Measurements from ENCODE around the gene ZNF446.
"Not testable (repeated sequence)": the region's sequence is repeated elsewhere in the genome, so short reads cannot be mapped to it uniquely, and the experiment has no call there.

The ZNF446 gene

DNA sequence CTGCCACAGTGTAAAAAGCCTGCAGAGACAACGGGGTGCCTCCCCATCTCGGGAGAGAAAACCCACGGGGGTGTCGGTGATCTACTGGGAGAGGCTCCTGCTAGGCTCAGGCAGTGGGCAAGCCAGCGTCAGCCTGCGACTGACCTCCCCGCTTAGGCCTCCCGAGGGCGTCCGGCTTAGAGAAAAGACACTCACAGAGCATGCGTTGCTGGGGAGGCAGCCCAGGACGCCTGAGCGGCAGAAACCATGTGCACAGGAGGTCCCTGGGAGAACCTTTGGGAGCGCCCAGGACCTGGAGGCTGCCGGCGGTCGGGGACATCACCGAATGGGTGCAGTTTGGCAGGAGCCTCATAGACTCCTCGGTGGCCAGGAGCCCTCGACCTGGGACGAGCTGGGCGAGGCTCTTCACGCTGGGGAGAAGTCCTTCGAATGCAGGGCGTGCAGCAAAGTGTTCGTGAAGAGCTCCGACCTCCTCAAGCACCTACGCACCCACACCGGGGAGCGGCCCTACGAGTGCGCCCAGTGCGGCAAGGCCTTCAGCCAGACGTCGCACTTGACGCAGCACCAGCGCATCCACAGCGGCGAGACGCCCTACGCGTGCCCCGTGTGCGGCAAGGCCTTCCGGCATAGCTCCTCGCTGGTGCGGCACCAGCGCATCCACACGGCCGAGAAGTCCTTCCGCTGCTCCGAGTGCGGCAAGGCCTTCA is 5.2 kb upstream of the ZNF446 start:
- DNase-seq: not testable (repeated sequence)

DNA sequence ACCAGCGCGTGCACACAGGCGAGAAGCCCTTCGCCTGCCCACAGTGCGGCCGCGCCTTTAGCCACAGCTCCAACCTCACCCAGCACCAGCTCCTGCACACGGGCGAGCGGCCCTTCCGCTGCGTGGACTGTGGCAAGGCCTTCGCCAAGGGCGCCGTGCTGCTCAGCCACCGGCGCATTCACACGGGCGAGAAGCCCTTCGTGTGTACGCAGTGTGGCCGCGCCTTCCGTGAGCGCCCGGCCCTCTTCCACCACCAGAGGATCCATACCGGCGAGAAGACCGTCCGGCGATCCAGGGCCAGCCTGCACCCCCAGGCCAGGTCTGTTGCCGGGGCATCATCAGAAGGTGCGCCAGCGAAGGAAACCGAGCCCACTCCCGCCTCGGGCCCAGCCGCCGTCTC is 4.4 kb upstream of the ZNF446 start:
- DNase-seq: no peak

GRCh38 chr19:58473775-58474174 is 2.4 kb upstream of the ZNF446 start:
- no peak for DNase-seq

DNA sequence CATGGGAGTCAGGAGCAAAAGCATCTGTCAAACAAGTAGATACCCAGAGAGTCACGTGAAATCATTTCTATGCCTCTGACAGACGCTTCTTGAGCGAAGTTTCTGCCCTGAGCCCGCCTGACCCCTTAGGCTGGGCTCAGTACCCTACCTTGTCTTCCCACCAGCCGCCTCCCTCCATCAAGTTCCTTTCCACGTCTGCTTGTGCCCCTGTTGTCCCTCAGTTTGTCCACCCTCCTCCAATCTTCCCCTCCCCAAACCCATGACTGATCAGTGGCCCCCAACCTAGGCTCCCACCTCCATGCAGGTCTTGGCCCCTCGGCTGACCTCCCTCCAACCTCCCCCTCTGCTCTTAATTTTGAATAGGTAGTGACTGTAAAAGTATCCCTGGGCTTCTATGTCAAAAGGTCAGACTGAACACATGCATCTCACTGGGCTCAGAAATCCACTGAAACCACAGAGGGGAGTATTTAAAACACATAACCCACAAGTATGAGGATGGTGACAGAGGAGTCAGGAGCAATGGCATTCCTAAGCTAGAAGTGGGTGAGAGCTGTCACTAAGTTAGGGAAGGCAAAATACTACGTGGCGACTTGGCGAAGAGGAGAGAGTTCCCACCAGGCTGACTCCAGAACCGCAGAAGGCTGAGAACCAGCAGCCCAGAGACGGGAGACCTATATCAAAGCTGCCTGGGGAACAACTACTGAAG is 1.7 kb upstream of the ZNF446 start:
- no peak for DNase-seq

- DNase-seq: no peak
These were observed 997 bp upstream of the ZNF446 start for GRCh38 chr19:58474997-58475713.

DNA sequence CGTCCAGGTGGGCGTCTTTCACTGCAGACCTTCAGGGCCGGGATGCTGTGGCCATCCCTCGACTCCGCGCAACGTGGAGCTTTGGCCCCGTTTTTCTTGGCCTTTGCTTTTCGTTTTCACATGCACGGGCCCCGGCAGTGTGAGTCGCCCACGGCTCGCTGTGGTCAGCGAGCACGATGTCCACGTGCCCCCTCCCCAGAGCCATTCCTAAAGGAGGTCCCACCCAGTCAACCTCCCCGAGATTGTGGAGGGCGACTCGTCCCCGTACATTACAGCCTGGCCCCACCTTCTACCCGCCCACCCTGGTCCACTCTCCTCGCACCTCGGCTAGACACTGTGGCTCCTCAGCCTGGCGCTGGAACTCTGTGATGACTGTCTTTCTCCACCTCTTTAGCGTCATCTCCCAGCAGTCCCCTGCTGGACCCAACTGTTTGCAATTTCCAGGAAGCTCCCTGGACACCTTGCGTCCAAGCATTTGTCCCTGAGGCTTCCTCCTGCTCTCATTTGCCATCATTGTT is 405 bp downstream of the ZNF446 start:
- no peak for DNase-seq

GRCh38 chr19:58477130-58477529 is 978 bp downstream of the ZNF446 start:
- no peak for DNase-seq

- DNase-seq: no peak
These were observed 1.7 kb downstream of the ZNF446 start for GRCh38 chr19:58477871-58478270.

GRCh38 chr19:58479303-58479702 is 3.2 kb downstream of the ZNF446 start:
- no peak for DNase-seq

GRCh38 chr19:58479736-58480480 is 3.8 kb downstream of the ZNF446 start:
- no peak for DNase-seq

GRCh38 chr19:58480481-58480830 is 4.3 kb downstream of the ZNF446 start:
- DNase-seq: no peak

DNA sequence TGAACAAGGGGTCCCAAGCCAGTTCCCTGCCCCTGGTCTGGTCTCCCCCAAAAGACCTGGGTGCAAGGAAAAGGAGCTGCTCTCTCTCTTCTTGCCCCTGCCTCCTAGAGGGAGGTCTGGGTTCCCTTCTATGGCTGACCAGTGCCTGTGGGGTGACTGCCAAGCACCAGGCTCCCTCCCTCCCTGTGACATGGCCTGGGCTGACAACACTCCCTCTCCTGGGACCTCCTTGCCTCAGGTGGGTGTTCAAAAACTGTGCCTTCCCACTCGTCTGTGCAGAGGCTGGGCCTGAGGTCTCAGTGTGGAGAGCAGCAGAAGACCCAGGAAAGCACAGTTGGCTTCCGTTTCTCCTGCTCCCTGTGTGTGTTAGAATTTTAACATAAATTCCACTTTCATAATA is 4.7 kb downstream of the ZNF446 start:
- no peak for DNase-seq

GRCh38 chr19:58482372-58482771 is 6.2 kb downstream of the ZNF446 start:
- DNase-seq: no peak

DNA sequence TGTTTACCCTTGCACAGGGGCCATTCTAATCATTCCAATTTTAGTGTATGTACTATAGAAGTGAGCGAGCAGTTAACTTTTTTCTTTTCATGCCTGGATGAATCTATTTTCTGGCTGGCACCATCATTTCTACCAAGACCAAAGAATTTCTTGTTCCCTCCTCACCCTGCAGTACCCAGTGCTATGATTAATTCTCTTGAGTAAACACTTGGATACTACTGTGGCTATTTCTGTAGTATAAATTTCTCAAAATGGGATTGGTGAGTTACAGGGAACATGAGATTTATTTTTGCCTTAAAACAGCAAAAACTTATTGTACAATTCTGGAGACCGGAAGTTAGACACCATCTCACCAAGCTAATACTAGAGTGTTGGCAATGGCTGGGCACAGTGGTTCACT is 7.6 kb downstream of the ZNF446 start:
- DNase-seq: no peak

DNA sequence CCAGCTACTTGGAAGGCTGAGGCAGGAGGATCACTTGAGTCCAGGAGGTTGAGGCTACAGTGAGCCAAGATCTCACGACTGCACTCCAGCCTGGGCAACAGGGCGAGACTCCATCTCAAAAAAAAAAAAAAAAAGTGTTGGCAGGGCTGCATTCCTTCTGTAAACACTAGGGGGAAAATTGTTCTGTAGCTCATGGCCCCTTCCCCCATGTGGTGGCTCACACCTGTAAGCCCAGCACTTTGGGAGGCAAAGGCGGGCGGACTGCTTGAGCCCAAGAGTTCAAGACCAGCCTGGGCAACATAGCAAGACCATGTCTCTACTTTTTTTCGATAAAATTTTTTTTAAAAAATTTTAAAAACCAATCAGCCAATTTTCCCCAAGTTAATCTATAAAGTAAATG is 8.2 kb downstream of the ZNF446 start:
- DNase-seq: not testable (repeated sequence)

- no peak for DNase-seq
These were observed 15.2 kb downstream of the ZNF446 start for GRCh38 chr19:58491393-58491792.

- no peak for DNase-seq
These were observed 16.1 kb downstream of the ZNF446 start for GRCh38 chr19:58492265-58492664.

GRCh38 chr19:58497634-58498170 is 21.6 kb downstream of the ZNF446 start:
- no peak for DNase-seq

DNA sequence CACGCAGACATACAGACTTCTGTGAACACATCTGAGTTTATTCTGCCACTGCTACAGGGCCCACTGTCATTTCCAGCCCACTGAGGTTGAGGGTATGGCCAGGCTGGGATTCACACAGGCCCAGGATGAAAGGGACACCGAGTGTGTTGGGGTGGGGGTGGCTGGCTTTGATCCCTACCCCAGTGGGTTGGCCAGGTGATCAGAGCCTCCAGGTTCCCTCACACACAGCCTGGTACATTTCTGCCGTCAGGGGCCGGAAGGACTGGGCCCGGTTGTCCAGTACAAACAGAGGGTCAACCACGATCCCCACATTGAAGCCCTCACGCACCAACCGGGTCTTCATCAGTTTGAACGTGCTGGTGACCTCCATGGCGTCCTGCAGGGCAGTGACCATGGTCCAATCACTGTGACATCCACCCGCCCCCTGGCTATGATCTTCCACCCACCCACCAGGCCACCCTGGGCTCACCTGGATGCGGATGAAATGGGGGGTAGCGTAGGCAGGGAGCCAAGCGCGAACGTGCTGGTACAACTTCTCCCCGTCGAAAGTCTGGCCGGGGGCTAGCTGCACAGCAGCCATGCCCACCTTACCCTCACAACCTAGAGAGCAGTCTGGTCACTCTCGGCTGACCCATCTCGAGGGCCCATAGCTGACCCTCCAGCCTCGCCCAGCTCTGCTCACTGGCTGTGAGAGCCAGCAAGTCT is 22.3 kb downstream of the ZNF446 start:
- DNase-seq: no peak

DNA sequence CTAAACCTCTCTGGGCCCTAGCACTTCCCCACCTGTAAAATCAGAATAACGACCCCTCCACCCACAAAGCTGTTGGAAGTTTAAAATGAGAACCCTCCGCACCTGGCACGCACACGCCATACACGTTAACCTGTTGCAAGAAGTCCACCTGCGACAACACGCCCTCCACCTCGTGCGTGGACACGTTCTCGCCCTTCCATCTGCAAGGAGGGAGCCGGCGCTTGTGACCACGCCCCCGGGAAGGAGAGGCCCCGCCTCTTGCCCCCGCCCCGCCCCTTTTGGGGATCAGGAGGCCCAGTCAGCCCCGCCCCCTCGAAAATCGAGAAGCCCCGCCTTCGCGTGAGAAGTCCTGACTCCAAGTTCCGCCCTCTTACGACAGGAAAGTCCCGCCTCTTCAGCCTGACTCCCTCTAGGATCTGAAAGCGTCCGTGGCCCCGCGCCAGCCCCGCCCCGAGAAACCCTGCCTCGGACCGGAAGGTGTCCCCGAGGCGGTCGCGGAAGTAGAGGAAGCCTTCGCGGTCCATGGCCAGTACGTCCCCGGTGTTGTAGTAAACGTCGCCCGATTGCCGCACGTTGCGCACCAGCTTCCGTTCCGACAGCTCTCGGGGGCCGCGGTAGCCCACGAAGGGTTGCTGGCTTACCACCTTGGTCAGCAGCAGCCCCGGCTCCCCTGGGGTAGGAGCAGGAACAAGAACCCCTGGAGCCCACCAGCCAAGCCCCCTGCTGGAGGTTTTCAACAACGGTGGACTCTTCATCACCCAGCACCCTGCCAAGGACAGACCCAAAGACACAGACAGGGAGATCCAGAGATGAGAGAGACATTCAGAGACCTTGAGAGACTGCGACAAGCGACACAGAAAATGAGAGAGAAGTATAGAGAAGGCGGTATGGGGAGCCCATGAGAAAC is 23.1 kb downstream of the ZNF446 start:
- peak; percentile 97 for DNase-seq

- no peak for DNase-seq
These were observed 24.1 kb downstream of the ZNF446 start for GRCh38 chr19:58500242-58500641.
